Activated CD8-positive, alpha-beta memory T cell treated with anti-CD3 and anti-CD28 coated beads, Interleukin-2, amount 50 U/mL, for 4 hours (primary cell): Measurements from ENCODE around the gene STAT1.

Source experiments
- DNase-seq: peaks from one replicate; pipeline ENCODE4 v3.0.0-alpha.2; 2020

Gene STAT1

DNA sequence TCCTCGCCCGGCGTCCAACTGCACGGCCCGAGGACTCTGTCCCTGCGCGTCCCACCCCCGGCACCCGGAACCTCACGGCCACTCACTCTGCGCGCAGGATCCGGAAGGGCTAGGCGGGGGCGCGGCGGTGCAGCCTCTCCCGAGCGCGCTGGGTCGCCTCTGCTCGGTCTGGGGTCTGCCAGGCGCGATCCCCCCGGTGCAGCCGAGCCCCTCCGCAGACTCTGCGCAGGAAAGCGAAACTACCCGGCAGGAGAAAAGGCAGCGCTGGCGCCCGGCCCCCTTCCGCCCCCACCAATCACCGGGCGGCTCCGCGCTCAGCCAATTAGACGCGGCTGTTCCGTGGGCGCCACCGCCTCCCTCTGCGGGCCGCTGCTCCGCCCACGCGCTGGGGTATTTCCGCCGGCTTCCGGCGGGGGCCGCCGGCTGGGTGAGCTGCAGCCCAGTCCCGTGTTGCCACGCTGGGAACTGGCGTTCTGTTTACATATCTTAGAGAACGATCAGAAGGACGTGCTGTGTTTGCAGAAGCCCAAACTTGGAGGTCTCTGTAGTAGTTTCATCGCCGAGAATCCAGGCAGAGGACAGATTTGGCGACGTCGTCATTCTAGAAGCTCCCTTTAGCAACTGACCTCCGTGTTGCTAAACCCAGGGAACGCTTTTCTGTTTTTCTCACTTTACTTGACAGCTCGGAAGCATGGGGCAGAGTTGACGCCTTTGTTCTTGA lies at the start of gene STAT1:
Gene STAT1, minus strand, starts transcription at position 240 of the 721 bp plus-strand sequence. CDS start 4,168 bp downstream, outside the sequence.
- peak; percentile 97 for DNase-seq

DNA sequence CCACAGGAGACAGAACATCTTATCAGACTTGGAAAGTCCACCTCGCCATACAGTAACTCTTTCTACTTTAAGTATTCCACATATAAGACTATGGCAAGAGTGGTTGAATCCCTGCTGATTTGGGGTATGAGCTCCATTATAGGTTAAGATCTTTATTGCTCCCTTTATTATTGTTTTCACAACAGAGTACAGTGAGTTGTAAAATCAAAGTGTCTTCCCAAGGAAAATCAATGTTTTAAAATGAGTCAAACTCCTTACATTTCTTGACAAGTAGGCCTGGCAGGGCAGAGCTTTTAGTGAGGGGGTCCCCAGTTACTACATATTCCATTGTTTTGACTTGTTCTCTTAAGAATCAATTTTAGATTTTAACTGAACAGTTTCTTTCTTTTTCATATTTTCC lies 49.6 kb upstream of the STAT1 start:
- no peak for DNase-seq

DNA sequence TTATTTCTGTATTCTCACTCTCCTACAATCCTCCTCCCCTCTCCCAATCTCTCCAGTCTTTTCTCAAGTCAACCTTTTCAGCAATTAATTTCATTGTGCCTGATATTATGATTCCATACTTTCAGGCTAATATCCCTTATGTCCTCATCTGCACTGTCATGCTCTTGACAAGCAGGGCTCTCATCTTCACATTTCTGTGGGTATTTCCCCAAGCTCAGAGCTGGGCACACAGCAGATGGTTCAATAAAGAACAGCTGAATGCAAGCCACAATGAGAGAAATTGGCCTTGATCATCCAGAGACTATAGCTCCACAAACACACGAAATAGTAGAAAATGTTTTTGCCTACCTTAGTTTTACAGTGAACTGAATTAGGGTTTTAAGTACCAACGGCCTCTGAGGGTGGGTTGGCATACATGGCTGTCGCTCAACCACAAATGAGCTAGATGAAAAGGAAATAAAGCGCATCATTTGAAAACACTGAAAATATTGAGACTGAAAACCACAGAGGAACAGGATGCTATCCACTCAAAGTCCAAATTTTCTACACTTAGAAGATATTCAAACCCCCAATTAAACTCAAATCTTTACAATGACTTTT lies 47.5 kb upstream of the STAT1 start:
- no peak for DNase-seq

DNA sequence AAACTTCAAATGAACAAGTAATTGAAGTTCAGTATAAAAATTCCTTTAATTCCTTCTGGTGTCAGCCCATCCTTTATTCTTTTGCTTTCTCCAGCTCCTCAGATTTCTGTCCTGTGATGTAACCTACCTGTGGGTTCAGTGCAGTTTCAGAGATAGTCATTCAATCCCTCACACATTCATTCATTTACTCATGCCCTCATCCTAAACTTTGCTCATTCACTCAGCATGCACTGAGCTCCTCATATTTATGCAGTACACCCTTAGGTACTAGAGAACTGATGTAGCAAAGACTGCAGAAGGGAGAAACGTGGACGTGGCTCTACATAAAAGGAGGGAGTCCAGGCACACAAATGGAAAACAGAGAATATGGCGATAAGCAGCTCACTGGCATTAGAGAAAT lies 45.3 kb upstream of the STAT1 start:
- DNase-seq = no peak

DNA sequence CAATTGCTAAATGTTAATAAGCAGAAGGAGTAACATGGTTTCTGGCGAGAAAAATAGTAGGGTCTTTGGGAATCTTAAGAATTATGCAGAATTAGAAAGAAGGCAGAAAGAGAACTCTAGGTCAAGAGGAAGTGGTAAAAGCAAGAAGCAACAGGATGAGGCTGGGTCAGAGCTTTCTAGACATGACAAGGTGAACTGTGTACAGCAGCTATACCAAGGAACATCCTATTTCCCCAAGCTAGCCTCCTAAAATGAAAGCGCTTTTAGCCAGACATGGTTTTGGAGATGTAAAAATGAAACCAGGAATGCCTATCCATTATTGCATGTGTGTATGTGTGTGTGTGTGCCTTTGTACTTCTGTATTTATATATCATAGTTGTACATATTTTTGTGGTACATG lies 42.3 kb upstream of the STAT1 start:
- no peak for DNase-seq

DNA sequence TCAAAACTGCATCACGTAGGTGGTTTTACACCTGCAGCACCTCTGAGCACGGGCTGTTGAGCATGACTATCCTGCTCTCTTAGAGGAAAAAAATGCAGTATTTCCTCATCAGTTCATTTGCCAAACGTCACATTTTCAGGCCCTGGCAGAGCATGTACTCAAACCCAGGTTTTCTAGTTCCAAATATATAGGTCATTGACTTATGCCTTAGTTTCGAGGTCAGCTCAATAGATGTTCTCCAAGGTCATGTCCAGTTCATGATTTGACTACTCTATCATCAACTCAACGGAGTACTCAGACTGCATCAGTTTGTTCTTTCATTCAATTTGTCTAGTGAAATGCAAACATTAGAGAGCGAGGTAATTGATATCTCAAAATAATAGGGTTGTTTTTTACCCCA lies 39.3 kb upstream of the STAT1 start:
- DNase-seq = no peak

DNA sequence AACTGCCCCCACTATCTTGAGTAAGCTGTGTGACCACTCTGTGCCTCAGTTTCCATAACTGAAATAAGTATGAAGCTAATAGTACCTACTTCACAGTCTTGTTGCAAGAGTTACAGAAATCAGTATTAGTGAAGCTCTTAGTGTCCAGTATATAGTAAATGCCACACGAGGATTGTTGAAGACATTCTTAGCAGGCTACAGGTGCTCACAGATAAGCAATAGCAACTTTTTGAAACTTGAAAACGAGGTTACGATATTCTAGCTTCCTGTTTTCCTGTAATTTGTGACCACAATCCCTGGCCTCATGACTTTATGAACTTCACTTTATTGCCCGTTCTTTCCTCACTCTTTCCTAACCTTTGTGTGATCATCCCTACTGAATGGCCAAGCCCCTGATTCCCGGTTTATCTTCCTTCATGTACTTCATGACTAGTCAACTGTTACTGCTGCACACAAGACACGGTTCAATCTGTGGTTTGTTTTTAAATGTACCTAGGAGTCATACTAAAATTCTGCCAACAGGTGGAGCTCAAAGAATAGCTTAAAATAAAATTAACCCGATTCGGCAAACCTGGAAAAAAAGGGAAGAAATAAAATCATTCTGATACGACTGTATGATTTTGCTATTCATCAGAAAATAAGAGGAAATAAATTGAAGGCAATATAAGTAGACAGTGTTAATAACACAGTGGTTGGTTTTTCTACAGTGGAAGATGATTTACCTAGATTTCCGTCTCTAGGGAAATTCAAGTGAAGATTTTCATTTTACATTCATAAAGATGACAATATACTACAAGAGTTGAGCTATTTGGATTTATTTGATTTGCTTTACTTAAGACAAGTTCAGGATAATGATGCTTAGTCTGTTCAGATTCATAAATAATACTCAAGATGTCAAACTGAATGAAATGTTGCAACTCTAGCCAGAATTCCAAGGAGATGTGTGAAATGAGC lies 38.1 kb upstream of the STAT1 start:
- DNase-seq = no peak

DNA sequence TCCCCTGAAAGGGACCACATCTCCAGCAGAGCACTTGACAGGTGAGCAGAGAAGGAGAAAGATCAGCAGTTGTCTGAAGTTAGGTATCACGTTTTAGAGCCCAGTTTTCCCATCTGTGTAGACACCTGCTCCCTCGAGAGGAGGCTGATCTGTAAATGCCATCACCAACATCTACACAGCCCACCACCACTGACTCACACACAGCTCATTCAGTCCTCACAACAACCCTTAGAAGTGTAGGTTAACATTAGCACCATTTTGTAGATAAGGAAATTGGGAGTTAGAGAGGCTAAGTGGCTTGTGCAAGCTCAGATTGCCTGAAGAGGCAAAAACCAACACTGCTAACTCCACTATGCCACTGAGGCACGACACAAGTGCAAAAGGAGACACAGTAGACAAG lies 37.2 kb upstream of the STAT1 start:
- no peak for DNase-seq

DNA sequence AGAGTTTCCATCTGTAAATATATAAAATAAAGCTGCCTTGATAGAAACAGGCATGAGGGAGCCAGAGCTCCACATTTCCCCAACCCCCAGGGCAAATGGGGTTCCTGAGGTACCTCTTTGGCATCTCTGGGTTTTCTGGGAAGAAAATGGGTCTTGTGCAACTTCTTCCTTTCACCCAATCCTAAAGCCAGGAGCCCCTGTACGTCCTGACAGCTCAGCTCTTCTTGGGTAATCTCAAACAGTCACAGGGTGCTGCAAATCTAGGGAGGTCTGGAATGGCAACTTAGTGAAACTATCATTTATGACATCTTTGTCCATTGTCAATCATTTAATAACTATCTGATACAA lies 36.6 kb upstream of the STAT1 start:
- DNase-seq = no peak

DNA sequence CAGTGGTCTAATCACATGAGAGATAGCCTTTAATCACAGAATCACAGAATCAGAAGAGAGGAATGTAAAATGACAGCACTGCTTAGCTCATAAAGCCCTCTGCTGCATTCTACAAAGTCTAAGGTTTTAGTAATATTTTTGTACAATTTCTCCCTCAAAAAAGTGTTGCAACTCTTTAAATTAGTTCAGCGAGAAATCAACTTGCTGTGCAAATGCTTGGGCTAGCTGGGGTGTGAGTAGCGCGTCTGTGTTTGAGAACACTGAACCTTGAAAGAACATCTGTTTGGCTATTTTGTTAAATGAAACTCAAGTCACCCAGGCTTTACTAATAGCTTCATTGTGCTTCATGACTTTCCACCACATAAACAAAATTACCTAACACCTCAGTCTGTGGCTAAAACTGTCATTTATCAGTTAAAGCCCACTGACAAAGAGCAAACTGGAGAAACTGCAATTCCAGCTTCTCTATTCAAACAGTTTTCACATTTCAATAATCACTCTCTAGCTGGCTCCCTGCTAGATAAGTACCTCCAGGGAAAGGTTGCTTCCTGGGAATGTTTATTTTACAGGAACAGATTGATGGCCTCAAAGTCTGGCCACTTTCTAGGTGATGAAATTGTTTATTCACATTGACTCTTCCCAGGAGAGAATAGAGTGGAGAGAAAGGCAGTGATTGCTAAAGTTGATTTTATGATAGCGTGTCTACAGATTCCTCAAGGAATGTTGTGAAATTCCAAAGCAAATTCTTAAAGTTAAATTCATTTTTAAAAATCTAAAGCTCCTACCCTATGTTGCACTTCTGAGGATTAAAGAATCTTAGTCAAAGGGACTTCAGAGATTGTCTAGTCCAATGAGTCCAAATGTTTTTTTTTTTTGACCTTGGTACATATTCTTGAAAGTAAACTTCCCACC lies 36.0 kb upstream of the STAT1 start:
- DNase-seq = no peak

DNA sequence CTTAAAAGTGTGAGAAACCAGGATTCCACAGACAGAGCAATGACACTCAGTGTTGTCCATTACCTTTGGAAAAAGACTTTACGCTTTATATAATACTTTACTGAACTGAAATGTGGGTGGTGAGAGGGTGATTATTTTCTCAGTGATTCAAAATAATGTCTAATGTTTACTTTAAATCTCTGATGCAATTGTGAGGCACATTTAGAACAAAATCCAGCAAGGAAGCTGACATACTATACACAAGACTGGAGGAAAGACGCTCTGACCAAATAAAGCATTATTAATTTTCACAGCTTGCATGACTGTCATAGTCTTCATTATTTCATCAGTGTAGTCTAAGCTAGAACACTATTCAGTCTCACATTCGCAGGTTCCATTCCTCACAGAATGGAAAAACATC lies 34.1 kb upstream of the STAT1 start:
- no peak for DNase-seq

DNA sequence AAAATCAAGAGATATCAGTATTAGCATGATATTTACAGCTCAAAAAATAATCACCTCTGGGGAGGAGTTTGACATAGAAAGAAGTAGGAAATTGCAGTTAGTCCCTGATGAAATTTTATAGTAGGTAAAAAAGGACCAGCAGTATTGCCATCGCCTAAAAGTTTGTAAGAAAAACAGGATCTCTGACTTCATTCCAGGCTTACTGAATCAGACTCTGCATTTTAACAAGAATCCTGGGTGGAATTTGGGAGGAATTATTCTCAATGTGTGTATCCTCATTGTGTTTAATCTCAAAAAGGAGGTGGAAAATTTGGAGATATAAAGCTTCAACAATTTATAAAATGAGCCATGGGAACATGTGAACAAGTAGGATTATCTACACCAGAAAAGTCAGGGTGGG lies 31.2 kb upstream of the STAT1 start:
- DNase-seq = no peak

DNA sequence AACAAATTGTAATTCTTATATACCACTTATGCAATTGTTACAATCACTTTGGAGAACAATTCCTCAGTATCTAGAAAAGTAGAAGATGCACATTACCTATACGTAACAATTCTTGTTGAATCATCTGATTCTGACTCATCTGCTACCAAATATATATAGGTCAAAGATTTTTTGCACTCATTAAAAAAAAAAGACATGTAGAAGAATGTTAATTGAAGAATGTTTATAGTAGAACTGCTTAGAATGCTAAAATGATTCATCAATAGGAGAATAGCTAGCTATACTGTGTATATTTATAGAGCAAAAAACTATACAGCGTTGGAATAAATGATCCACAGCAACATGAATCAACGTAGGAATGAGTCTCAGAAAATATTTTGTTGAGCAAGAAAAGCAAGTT lies 29.5 kb upstream of the STAT1 start:
- DNase-seq = no peak

DNA sequence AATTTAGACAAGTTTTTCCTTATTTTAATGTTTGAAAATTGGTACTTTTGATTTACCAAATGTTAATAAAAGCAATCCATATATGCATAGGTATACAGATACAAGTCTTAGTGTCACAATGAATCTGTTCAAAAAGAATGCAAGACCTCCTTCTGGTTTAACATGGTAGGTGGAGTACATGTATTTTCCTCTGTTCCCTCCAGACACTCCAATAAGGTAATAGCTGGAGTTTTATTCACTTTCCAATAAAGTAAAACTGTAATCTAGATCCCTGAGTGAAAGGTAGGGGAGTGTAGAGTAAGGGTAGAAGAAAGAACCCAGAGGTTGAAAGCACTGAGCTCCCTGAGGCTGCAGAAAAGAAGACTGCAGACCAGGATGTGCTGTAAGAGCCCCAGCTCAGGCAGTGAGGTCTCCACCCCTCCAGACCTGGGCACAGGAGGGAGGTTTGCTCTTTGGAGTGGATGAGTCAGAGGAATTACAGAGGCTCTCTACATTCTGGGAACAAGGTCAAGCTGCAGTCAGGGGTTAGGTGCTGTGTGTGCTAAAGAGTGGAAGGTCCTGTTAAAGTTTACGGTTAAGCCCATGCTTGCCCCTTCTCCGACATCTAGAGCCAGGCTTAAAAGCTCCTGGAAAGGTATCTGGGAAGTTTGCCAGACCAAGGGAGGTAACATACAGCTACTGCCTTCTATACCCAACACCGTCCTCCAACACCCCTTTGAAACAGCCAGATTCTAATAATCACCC lies 27.6 kb upstream of the STAT1 start:
- DNase-seq = no peak

DNA sequence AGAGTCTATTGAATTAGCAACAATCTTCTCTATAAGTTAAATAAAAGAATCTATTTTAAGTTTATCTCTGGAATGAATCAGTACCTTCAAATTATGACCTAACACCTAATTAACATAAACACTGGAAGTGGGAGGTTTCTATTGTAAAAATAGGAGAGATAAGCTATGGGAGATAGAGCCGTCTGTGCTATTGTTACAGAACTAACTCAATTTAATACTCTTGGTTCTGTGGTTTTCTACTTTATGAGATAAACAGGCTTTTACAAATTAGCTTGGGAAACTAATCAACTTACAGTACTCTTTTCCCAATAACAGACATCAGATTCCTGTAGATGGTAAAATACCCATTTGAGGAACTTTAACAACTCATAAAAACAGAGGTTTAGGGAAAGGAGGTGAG lies 25.6 kb upstream of the STAT1 start:
- DNase-seq = no peak

DNA sequence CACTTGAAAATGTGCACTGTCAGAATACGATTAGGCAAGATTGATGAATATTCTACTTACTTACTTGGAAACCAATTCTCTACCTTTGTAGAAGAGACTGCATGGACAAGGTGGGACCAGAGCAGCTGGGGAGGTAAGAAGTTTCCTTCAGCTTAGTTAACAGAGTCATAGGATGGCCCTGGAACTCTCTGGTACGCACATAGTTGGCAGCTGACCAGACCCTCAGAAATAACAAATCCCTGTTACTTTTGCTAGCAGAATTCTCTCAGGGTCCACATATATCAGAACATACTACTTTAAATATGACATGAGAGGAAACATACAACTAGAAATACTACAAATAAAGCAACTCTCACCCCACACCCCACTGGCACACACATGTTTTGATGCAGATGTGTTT lies 24.8 kb upstream of the STAT1 start:
- no peak for DNase-seq

DNA sequence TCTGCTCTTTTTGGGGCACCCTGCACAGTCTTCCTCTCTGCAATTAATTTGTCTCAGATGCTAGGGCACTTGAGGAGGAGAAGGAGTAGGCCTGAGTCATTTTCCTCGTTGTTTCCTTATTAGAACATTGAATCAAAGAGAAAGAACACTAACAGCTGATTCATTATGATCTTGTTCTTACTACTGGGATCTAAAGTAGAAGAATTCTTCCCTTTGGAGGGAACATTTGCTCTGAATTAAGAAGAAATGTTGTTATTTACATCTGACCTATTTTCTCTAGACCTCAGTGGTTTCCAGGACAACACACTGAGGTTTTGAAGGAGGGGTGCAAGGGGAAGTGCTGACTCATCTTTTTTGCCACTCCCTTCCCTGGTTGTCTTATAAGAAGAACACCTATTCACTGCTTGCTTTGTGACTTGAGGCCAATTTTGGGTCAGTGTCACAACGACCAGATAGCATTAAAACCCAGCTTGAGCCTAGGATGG lies 24.3 kb upstream of the STAT1 start:
- no peak for DNase-seq

DNA sequence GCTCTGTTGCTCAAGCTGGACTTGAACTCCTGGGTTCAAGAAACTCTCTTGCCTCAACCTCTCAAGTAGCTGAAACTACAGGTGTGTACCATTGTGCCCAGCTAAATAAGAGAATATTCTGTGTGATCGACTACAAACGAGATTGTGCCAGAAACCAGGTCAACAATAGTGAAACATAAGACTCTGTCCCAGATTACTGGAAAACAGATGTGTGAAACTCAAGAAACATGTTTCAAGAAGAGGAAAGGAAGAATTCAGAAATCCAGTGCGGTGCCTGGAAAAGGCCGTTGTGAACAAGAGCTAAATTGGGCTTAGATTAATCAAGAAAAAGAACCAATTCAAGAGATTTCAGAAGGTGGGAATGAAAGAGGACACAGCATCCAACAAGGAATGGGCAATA lies 23.4 kb upstream of the STAT1 start:
- no peak for DNase-seq

DNA sequence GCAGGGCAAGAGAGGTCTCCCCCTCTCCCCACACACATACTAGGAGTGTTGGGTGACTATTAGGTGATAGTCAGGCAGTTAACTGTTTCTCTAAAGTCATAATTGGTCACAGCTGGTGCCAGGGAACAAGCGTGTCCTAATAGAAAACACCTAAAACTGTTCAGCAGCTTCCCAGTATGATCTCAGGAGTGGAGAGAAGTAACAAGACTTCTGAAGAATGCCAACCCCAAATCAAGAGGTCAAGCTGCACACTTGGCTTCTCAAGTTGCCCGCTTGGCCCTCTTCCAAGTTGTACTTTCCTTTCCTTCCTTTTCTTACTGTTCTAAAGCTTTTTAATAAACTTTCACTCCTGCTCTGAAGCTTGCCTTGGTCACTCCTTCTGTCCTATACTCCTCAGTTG lies 22.4 kb upstream of the STAT1 start:
- no peak for DNase-seq

DNA sequence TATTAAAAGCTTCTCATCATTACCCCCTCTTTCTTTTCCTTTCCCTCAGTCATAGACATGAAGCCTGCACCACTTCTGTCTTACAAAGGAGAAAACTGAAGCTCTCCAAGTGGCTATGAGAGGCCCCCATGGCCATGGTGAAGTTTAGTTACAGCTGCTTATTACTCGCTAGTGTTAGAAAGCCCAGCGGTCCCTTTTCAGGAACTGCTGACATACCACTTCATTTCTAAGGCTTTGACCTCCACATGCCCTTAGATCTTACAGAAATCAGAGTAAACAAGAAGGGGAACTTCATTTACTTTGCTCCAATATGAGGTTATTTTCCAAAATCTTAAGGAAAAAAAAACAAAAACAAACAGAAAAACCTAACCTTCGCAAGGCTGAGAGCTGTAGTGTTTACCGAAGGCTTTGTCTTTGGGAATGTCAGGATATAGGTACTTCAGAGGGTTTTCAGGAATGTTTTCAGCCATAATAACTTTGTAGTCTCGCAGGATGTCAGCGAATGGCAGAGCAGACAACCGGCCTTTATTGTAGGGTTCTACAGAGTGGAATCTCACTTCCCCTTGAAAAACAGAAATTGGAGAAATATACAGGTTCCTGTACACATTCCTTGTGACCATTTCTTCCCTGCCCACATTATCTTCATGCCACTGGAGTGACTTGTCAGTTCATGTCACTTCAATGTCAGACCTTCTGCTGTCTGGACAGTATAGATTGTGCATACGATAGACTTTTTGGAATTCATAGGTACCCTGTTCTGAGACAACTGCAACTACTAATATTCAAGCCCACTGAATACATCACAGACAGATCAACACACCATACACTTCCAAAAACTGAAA lies 18.8 kb upstream of the STAT1 start:
- DNase-seq = no peak

DNA sequence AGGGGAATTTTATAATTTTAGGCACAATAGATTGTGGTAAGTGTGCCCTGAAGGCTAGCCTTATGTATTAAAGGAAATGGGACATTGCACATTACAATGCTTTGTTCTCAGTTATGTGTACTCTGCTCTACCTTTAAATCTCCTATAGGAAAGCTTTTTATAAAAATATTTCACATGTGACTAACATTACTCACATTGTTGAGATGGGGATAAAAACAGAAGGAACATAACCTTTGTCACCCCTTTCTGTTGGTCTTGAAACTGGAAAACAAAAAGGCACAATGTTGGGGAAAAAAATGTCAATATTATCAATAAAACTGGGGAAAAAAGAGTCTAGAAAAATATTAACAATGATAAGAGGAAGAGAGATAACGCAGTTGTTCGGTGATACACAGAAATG lies 17.3 kb upstream of the STAT1 start:
- DNase-seq = no peak
